ENCODE measurements around the gene SEPTIN6.
"Not testable (repeated sequence)": the region's sequence is repeated elsewhere in the genome, so short reads cannot be mapped to it uniquely, and the experiment has no call there.

SEPTIN6 gene

DNA sequence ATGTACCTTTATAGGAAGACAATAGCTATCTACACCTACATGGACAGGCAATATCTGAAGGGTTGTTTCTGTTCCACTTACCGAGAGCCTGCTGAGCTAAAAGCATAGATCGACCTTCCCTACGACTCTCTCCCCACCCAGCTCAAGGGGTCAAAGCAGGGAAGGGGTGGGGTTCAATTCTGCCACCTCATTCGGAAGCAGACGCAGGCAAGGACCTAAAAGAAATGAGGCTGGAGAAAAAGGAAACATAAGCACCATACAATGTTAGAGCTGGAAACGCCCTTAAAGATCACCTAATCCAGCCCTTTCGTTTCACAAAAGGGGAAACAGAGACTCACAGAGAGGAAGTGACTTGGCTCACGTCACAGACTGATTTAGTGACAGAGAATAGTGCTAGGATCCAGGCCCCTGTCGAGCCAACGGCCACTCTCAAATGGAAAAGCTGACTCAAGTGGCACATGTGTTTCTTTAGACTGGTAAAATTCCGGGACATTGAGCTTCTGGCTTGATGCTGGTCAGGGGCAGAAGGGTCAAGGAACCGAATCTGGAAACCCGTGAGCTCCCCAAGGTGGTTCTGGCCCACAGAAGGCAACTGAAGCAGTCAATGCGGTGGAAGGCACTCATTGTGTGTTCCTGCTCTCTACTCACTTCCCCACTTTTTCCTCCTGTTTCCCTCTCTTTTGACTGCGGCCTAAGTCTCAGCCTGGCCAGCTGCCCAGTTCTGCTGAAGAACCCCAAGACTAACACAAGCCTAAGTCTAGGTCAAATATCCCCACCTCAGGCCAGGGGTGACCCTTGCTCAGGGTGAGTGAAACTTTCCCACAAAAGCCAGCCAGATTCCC, 7.5 kb downstream of the SEPTIN6 start:
- POLR2A ChIA-PET = no interaction called here

GRCh38 chrX:119684916-119685224, 8.1 kb downstream of the SEPTIN6 start:
- Histone ChIP-seq H3K9me3 (ENCODE audit: control insufficient read depth, insufficient read depth, low read depth, low read length) (no peaks in the 10 kb centered on the region), H3K4me3 (ENCODE audit: low read depth, low read length) (no peak overlapping the region), H3K27ac (ENCODE audit: extremely low read depth, low read depth, low read length) (no peak overlapping the region), H3K4me1 (ENCODE audit: control insufficient read depth, insufficient read depth, low read length) (peaks cover 11% of the 10 kb centered on the region; the same call in 1 of the 2 replicates), H3K36me3 (ENCODE audit: control insufficient read depth in 2 of 2, insufficient read depth in 1 of 2, low read length in 2 of 2) (no peaks in the 10 kb centered on the region)
- ChIA-PET POLR2A (interaction anchor here (0.6 kb wide), 1 partner anchor 1303 kb away, joined by 3 read pairs; no protein-coding TSS in a partner anchor), CTCF (interaction anchor here (0.7 to 1.3 kb wide), 5 partner anchors 12 to 45 kb away, joined by 3 to 4 read pairs (median 3); no protein-coding TSS in a partner anchor)
- TF ChIP-seq, protein P1, sequence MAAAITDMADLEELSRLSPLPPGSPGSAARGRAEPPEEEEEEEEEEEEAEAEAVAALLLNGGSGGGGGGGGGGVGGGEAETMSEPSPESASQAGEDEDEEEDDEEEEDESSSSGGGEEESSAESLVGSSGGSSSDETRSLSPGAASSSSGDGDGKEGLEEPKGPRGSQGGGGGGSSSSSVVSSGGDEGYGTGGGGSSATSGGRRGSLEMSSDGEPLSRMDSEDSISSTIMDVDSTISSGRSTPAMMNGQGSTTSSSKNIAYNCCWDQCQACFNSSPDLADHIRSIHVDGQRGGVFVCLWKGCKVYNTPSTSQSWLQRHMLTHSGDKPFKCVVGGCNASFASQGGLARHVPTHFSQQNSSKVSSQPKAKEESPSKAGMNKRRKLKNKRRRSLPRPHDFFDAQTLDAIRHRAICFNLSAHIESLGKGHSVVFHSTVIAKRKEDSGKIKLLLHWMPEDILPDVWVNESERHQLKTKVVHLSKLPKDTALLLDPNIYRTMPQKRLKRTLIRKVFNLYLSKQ (tag by site-specific recombination; IDR thresholded peaks at IDR 0.05; ENCODE audit: borderline replicate concordance) = no peak
- TF ChIP-seq BCL11A (tag by site-specific recombination; IDR thresholded peaks at IDR 0.05; ENCODE audit: low read depth) = no peak
- TF ChIP-seq ZNF341 (tag by site-specific recombination; IDR thresholded peaks at IDR 0.05; ENCODE audit: low read depth) = no peak
- no peak for TF ChIP-seq ZNF223 (tag by site-specific recombination; IDR thresholded peaks at IDR 0.05)
- no peak for TF ChIP-seq ZSCAN16 (tag by site-specific recombination; IDR thresholded peaks at IDR 0.05)
- TF ChIP-seq ZSCAN30 (tag by site-specific recombination; IDR thresholded peaks at IDR 0.05) = no peak
- TF ChIP-seq ZNF843 (tag by site-specific recombination; IDR thresholded peaks at IDR 0.05) = no peak
- no peak for TF ChIP-seq ZNF19 (tag by site-specific recombination; IDR thresholded peaks at IDR 0.05; ENCODE audit: low read depth)
- no peak for TF ChIP-seq SCRT2 (tag by site-specific recombination; IDR thresholded peaks at IDR 0.05)
- TF ChIP-seq SP7 (tag by site-specific recombination; IDR thresholded peaks at IDR 0.05) = no peak

More for the DNA sequence above, 7.5 kb downstream of the SEPTIN6 start:
- H3K4me3 ChIP-seq (ENCODE audit: low read depth, low read length) = no peak overlapping the region
- peak; percentile 89 for TF ChIP-seq PRDM1 (tag by site-specific recombination; IDR thresholded peaks at IDR 0.05)
- TF ChIP-seq ZBTB1 (tag by site-specific recombination; IDR thresholded peaks at IDR 0.05) = no peak
- H3K4me1 ChIP-seq (ENCODE audit: control insufficient read depth, insufficient read depth, low read length) = peaks cover 11% of the 10 kb centered on the region; the same call in 1 of the 2 replicates
- H3K36me3 ChIP-seq (ENCODE audit: control insufficient read depth in 2 of 2, insufficient read depth in 1 of 2, low read length in 2 of 2) = no peaks in the 10 kb centered on the region
- H3K27ac ChIP-seq (ENCODE audit: extremely low read depth, low read depth, low read length) = no peak overlapping the region
- CTCF ChIA-PET = interaction anchor here (0.7 to 1.3 kb wide), 5 partner anchors 11 to 44 kb away, joined by 3 to 4 read pairs (median 3); no protein-coding TSS in a partner anchor
- H3K9me3 ChIP-seq (ENCODE audit: control insufficient read depth, insufficient read depth, low read depth, low read length) = no peaks in the 10 kb centered on the region

DNA sequence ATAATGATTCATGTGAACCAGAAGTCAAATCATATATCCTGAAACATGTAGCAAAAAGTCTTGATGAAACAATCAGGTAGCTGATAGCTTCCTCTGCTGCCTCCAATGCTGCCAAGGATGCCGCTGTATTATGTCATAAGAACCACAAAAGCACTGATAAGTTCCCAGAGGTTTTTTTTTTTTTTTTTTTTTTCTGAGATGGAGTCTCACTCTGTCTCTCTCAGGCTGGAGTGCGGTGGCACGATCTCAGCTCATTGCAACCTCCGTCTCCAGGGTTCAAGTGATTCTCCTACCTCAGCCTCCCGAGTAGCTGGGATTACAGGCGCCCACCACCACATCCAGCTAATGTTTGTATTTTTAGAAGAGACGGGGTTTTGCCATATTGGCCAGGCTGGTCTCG, 8.7 kb downstream of the SEPTIN6 start:
- TF ChIP-seq OSR2 (tag by site-specific recombination; IDR thresholded peaks at IDR 0.05) = peak; percentile 59; the same call in 1 of the 2 replicates
- ChIA-PET POLR2A (interaction anchor here (0.6 kb wide), 1 partner anchor 1303 kb away, joined by 3 read pairs; no protein-coding TSS in a partner anchor), CTCF (interaction anchor here (0.6 kb wide), 1 partner anchor 149 kb away, joined by 5 read pairs; no protein-coding TSS in a partner anchor)
- peaks cover 11% of the 10 kb centered on the region; the same call in 1 of the 2 replicates for H3K4me1 ChIP-seq (ENCODE audit: control insufficient read depth, insufficient read depth, low read length)
- not testable (repeated sequence) for H3K4me3 ChIP-seq (ENCODE audit: low read depth, low read length); H3K27ac ChIP-seq (ENCODE audit: extremely low read depth, low read depth, low read length); H3K36me3 ChIP-seq (ENCODE audit: control insufficient read depth in 2 of 2, insufficient read depth in 1 of 2, low read length in 2 of 2); H3K9me3 ChIP-seq (ENCODE audit: control insufficient read depth, insufficient read depth, low read depth, low read length)

GRCh38 chrX:119682019-119682989, 10.7 kb downstream of the SEPTIN6 start:
- no peaks in the 10 kb centered on the region for H3K36me3 ChIP-seq (ENCODE audit: control insufficient read depth in 2 of 2, insufficient read depth in 1 of 2, low read length in 2 of 2)
- CTCF ChIA-PET = interaction anchor here (0.9 to 1.4 kb wide), 3 partner anchors 12 to 158 kb away, joined by 3 to 4 read pairs (median 3); no protein-coding TSS in a partner anchor
- peaks cover 11% of the 10 kb centered on the region; the same call in 1 of the 2 replicates for H3K4me1 ChIP-seq (ENCODE audit: control insufficient read depth, insufficient read depth, low read length)
- H3K9me3 ChIP-seq (ENCODE audit: control insufficient read depth, insufficient read depth, low read depth, low read length) = no peaks in the 10 kb centered on the region
- POLR2A ChIA-PET = no interaction called here
- H3K4me3 ChIP-seq (ENCODE audit: low read depth, low read length) = no peak overlapping the region
- H3K27ac ChIP-seq (ENCODE audit: extremely low read depth, low read depth, low read length) = no peak overlapping the region
- no peak for TF ChIP-seq ZNF239 (tag by site-specific recombination; IDR thresholded peaks at IDR 0.05)
- no peak for TF ChIP-seq ZFP37 (tag by site-specific recombination; IDR thresholded peaks at IDR 0.05)
- TF ChIP-seq ZEB2 (tag by site-specific recombination; IDR thresholded peaks at IDR 0.05) = no peak
- no peak for TF ChIP-seq ZNF121 (tag by site-specific recombination; IDR thresholded peaks at IDR 0.05)
- TF ChIP-seq ZSCAN18 (tag by site-specific recombination; IDR thresholded peaks at IDR 0.05) = no peak
- TF ChIP-seq BCL6B (tag by site-specific recombination; IDR thresholded peaks at IDR 0.05) = no peak
- TF ChIP-seq KLF8 (tag by site-specific recombination; IDR thresholded peaks at IDR 0.05) = no peak
- TF ChIP-seq ZNF112 (tag by site-specific recombination; IDR thresholded peaks at IDR 0.05) = no peak
- no peak for TF ChIP-seq SP7 (tag by site-specific recombination; IDR thresholded peaks at IDR 0.05)

All from HEK293 (cell line).